Measurements from ENCODE around the gene STOML3.
A peak's percentile ranks its signal among the peaks of the same experiment; 100 is the strongest.

The STOML3 gene

GRCh38 chr13:38990693-38991092, at the start of gene STOML3:
STOML3 (minus strand) TSS chr13:38990831; CDS start chr13:38990721, 110 bp downstream.
- H3K4me3 ChIP-seq (ENCODE audit: low read length) = no peak within 1 kb of the TSS
- TF ChIP-seq, protein P1, sequence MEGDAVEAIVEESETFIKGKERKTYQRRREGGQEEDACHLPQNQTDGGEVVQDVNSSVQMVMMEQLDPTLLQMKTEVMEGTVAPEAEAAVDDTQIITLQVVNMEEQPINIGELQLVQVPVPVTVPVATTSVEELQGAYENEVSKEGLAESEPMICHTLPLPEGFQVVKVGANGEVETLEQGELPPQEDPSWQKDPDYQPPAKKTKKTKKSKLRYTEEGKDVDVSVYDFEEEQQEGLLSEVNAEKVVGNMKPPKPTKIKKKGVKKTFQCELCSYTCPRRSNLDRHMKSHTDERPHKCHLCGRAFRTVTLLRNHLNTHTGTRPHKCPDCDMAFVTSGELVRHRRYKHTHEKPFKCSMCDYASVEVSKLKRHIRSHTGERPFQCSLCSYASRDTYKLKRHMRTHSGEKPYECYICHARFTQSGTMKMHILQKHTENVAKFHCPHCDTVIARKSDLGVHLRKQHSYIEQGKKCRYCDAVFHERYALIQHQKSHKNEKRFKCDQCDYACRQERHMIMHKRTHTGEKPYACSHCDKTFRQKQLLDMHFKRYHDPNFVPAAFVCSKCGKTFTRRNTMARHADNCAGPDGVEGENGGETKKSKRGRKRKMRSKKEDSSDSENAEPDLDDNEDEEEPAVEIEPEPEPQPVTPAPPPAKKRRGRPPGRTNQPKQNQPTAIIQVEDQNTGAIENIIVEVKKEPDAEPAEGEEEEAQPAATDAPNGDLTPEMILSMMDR (conservative IDR thresholded peaks at IDR 0.05; ENCODE audit: low read depth, low read length) = no peak
- DNase-seq (ENCODE audit: low read depth) = no peak

- H3K4me3 ChIP-seq (ENCODE audit: low read length) = no peak overlapping the region
- TF ChIP-seq, protein P1 (conservative IDR thresholded peaks at IDR 0.05; ENCODE audit: low read depth, low read length) = no peak
- no peak for DNase-seq (ENCODE audit: low read depth)
Measured at GRCh38 chr13:39040206-39040605, 49.6 kb upstream of the STOML3 start.

DNA sequence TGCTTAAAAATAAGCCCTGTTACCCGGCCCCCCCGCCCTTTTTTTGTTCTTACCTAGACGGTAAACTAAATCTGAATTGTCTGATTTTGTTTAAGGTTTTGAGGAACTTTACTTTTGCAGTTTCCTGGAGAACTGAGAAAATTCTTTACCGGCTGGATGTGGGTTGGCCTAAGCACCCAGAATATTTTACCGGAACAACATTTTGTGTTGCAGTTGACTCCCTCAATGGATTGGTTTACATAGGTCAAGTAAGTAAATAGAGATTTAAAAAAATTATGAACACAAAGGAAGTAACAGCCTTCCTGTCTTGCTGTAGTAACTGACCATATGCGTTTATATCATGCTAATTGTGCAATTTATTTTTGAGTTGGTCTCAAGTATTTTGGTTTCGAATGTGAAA, 48.4 kb upstream of the STOML3 start:
- TF ChIP-seq, protein P1 (conservative IDR thresholded peaks at IDR 0.05; ENCODE audit: low read depth, low read length) = no peak
- DNase-seq (ENCODE audit: low read depth) = no peak
- peak overlapping the region; percentile 94 for H3K4me3 ChIP-seq (ENCODE audit: low read length)

GRCh38 chr13:39038569-39039030, 48.0 kb upstream of the STOML3 start:
- TF ChIP-seq, protein P1 (conservative IDR thresholded peaks at IDR 0.05; ENCODE audit: low read depth, low read length) = no peak
- DNase-seq (ENCODE audit: low read depth) = no peak
- H3K4me3 ChIP-seq (ENCODE audit: low read length) = peak overlapping the region; percentile 94

GRCh38 chr13:39037880-39038568, 47.4 kb upstream of the STOML3 start, which contains the start of the genes NHLRC3 and PROSER1:
NHLRC3 (plus strand) TSS chr13:39038456; CDS start chr13:39038640, 184 bp downstream.
PROSER1 (minus strand) TSS chr13:39038089; CDS start chr13:39037242, 847 bp downstream.
- TF ChIP-seq, protein P1 (conservative IDR thresholded peaks at IDR 0.05; ENCODE audit: low read depth, low read length) = no peak
- peak within 1 kb of the TSS; percentile 94 for H3K4me3 ChIP-seq (ENCODE audit: low read length)
- DNase-seq (ENCODE audit: low read depth) = peak; percentile 93

- no peak for DNase-seq (ENCODE audit: low read depth)
- peak overlapping the region; percentile 94 for H3K4me3 ChIP-seq (ENCODE audit: low read length)
- TF ChIP-seq, protein P1 (conservative IDR thresholded peaks at IDR 0.05; ENCODE audit: low read depth, low read length) = no peak
Measured at GRCh38 chr13:39037410-39037879, 46.8 kb upstream of the STOML3 start.

- peak overlapping the region; percentile 94 for H3K4me3 ChIP-seq (ENCODE audit: low read length)
- no peak for DNase-seq (ENCODE audit: low read depth)
- TF ChIP-seq, protein P1 (conservative IDR thresholded peaks at IDR 0.05; ENCODE audit: low read depth, low read length) = no peak
Measured at GRCh38 chr13:39036212-39036611, 45.6 kb upstream of the STOML3 start.
